OCI-LY7 (cell line): Measurements from ENCODE around the gene TEKT5. TPM values are rescaled to one million over a fixed set of nuclear protein-coding genes. Genes with fewer than 3 reads are reported as not detected.

Experiments
- BruUV-seq: library from RNA; stranded (reverse); fragments of 400-500 nt; replicated peaks from 2 replicates; lab custom pipeline; 2021; lab: Mats Ljungman, UMichigan
- CTCF ChIA-PET: fragments of 300-600 bp; sonication (Branson Sonifier 250); formaldehyde crosslinking; loops from one replicate; lab custom pipeline; 2022; ENCODE audit warnings: antibody characterized with exemption; ENCODE audit not compliant: unreplicated experiment; lab: Charles Lee
- POLR2A ChIA-PET: fragments of 300-600 bp; sonication (Branson Sonifier 250); formaldehyde crosslinking; loops from one replicate; lab custom pipeline; 2022; ENCODE audit warnings: antibody characterized with exemption; lab: Charles Lee
- DNase-seq: peaks from one replicate; pipeline ENCODE4 v3.0.0-alpha.2; 2015; ENCODE audit warnings: low spot score
- H2AFZ ChIP-seq: fragments of 200-600 bp; sonication (generic), shearing (Covaris generic); 2 replicates; pipeline ENCODE4 v1.6.1; 2014; ENCODE audit warnings: mild to moderate bottlenecking, antibody characterized with exemption, low read length, moderate library complexity
- H3K27ac ChIP-seq: fragments of 200-600 bp; sonication (generic); 2 replicates; pipeline ENCODE4 v1.5.1; 2014; ENCODE audit warnings: mixed run types, low read depth, mild to moderate bottlenecking, moderate library complexity, low read length, inconsistent platforms; ENCODE audit not compliant: poor library complexity, severe bottlenecking
- H3K36me3 ChIP-seq: fragments of 200-600 bp; sonication (generic); 2 replicates; pipeline ENCODE4 v1.6.1; 2014; ENCODE audit warnings: mild to moderate bottlenecking, antibody characterized with exemption, low read length, moderate library complexity, mixed read lengths; ENCODE audit not compliant: insufficient read depth
- H3K4me1 ChIP-seq: fragments of 200-600 bp; sonication (generic); 2 replicates; pipeline ENCODE4 v1.5.1; 2014; ENCODE audit warnings: mild to moderate bottlenecking, low read length; ENCODE audit not compliant: insufficient read depth, poor library complexity, severe bottlenecking
- H3K4me2 ChIP-seq: fragments of 200-600 bp; sonication (generic); 2 replicates; pipeline ENCODE4 v1.6.1; 2014; ENCODE audit warnings: mild to moderate bottlenecking, low read length
- H3K4me3 ChIP-seq: fragments of 200-600 bp; sonication (generic); 2 replicates; pipeline ENCODE4 v1.5.1; 2014; ENCODE audit warnings: mild to moderate bottlenecking, low read depth, low read length; ENCODE audit not compliant: poor library complexity, severe bottlenecking
- H3K79me2 ChIP-seq: fragments of 200-600 bp; sonication (generic); 2 replicates; pipeline ENCODE4 v1.6.1; 2016; ENCODE audit warnings: low read depth, mild to moderate bottlenecking, low read length, moderate library complexity, mixed read lengths; ENCODE audit not compliant: insufficient read depth
- H3K9me2 ChIP-seq: fragments of 200-600 bp; sonication (generic); 2 replicates; pipeline ENCODE4 v1.6.1; 2016; ENCODE audit warnings: mild to moderate bottlenecking, low read length, mixed read lengths; ENCODE audit not compliant: insufficient read depth
- H3K9me3 ChIP-seq: fragments of 200-600 bp; sonication (generic); 2 replicates; pipeline ENCODE4 v1.6.1; 2014; ENCODE audit warnings: mild to moderate bottlenecking, mixed run types, low read length, mixed read lengths
- H4K20me1 ChIP-seq: fragments of 200-600 bp; sonication (generic); 2 replicates; pipeline ENCODE4 v1.6.1; 2014; ENCODE audit warnings: mild to moderate bottlenecking, antibody characterized with exemption, low read length, moderate library complexity, mixed read lengths; ENCODE audit not compliant: insufficient read depth
- EZH2phosphoT487 ChIP-seq: fragments of 200-600 bp; sonication (generic); IDR thresholded peaks from 2 replicates; pipeline ENCODE4 v1.6.1; 2018; ENCODE audit warnings: low read depth, borderline replicate concordance, mild to moderate bottlenecking, mixed run types, antibody characterized with exemption, low read length, moderate library complexity, mixed read lengths
- intact Hi-C: fragments of 100-400 bp; cut with micrococcal nuclease; formaldehyde crosslinking; loops from one replicate; pipeline ENCODE4 v1.10.0; 2022; ENCODE audit not compliant: unreplicated experiment
- total RNA-seq, 2 experiments: library from RNA; depleted of rRNA in 1 of 2; stranded (reverse); fragments of >200 nt in 1 of 2; shearing (Covaris generic) in 1 of 2; gene quantifications; 2 replicates each; pipeline ENCODE4 v1.2.3, GENCODE V29; 2014 to 2022
- TF ChIP-seq, protein P1 (sequence below): fragments of 200-600 bp; sonication (generic); conservative IDR thresholded peaks from 2 replicates; pipeline ENCODE4 v1.5.1; 2014; ENCODE audit warnings: mild to moderate bottlenecking, antibody characterized with exemption, low read length, moderate library complexity, mixed read lengths

The TEKT5 gene
- total RNA-seq, 2 experiments from 2014 or later = 0.32 to 0.74 TPM

DNA sequence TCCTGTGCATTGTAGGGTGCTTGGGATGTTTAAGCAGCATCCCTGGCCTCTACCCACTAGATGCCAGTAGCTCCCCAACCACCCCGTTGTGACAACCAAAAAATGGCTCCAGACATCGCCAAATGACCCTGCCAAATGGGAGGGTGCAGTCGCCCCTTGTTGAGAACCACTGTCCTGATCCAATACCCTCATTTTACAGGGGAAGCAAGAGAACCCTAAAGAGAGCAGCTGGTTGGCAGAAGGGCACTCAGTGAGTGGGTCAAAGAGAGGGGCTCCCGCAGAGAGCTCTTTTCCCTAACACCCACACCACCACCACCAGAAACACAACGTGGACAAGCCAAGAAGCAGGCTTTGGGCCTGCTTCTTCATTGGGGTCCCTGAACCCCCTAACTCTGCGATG is 18.4 kb downstream of the TEKT5 start:
- ChIA-PET CTCF (no interaction called here), POLR2A (interaction anchor here (0.6 kb wide), 1 partner anchor 209 kb away, joined by 3 read pairs; no protein-coding TSS in a partner anchor)
- no peak overlapping the region for H2AFZ ChIP-seq
- H4K20me1 ChIP-seq = no peaks in the 10 kb centered on the region
- no peaks in the 10 kb centered on the region for H3K9me2 ChIP-seq
- H3K36me3 ChIP-seq = no peaks in the 10 kb centered on the region
- no peak overlapping the region for H3K4me2 ChIP-seq
- no peaks in the 10 kb centered on the region for H3K79me2 ChIP-seq
- no TSS peak for BruUV-seq
- H3K4me1 ChIP-seq = no peaks in the 10 kb centered on the region
- TF ChIP-seq, protein P1, sequence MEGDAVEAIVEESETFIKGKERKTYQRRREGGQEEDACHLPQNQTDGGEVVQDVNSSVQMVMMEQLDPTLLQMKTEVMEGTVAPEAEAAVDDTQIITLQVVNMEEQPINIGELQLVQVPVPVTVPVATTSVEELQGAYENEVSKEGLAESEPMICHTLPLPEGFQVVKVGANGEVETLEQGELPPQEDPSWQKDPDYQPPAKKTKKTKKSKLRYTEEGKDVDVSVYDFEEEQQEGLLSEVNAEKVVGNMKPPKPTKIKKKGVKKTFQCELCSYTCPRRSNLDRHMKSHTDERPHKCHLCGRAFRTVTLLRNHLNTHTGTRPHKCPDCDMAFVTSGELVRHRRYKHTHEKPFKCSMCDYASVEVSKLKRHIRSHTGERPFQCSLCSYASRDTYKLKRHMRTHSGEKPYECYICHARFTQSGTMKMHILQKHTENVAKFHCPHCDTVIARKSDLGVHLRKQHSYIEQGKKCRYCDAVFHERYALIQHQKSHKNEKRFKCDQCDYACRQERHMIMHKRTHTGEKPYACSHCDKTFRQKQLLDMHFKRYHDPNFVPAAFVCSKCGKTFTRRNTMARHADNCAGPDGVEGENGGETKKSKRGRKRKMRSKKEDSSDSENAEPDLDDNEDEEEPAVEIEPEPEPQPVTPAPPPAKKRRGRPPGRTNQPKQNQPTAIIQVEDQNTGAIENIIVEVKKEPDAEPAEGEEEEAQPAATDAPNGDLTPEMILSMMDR = no peak
- no peak for TF ChIP-seq EZH2phosphoT487
- no peak for DNase-seq
- intact Hi-C loops = no loop called here
- no peak overlapping the region for H3K4me3 ChIP-seq
- H3K27ac ChIP-seq = no peak overlapping the region
- H3K9me3 ChIP-seq = no peaks in the 10 kb centered on the region

- CTCF ChIA-PET = no interaction called here
- H3K4me1 ChIP-seq = no peaks in the 10 kb centered on the region
These were observed 18.9 kb downstream of the TEKT5 start for GRCh38 chr16:10675861-10676260.

GRCh38 chr16:10675216-10675615 is 19.5 kb downstream of the TEKT5 start:
- TF ChIP-seq EZH2phosphoT487 = no peak
- TF ChIP-seq, protein P1 = no peak
- ChIA-PET CTCF (no interaction called here), POLR2A (no interaction called here)
- BruUV-seq = no TSS peak
- H3K9me3 ChIP-seq = no peaks in the 10 kb centered on the region
- no peaks in the 10 kb centered on the region for H4K20me1 ChIP-seq
- H3K36me3 ChIP-seq = no peaks in the 10 kb centered on the region
- no peak overlapping the region for H2AFZ ChIP-seq
- no peak overlapping the region for H3K4me2 ChIP-seq
- no peaks in the 10 kb centered on the region for H3K9me2 ChIP-seq
- intact Hi-C loops = no loop called here
- DNase-seq = no peak
- H3K4me1 ChIP-seq = no peaks in the 10 kb centered on the region
- no peaks in the 10 kb centered on the region for H3K79me2 ChIP-seq
- H3K4me3 ChIP-seq = no peak overlapping the region
- H3K27ac ChIP-seq = no peak overlapping the region

More at GRCh38 chr16:10675861-10676260, 18.9 kb downstream of the TEKT5 start:
- no peaks in the 10 kb centered on the region for H4K20me1 ChIP-seq
- no peak overlapping the region for H3K4me2 ChIP-seq
- no peak overlapping the region for H3K4me3 ChIP-seq
- BruUV-seq = no TSS peak
- no peaks in the 10 kb centered on the region for H3K9me2 ChIP-seq
- no peak overlapping the region for H3K27ac ChIP-seq
- no peak for TF ChIP-seq EZH2phosphoT487
- TF ChIP-seq, protein P1 = no peak
- no peaks in the 10 kb centered on the region for H3K79me2 ChIP-seq
- H3K36me3 ChIP-seq = no peaks in the 10 kb centered on the region
- POLR2A ChIA-PET = no interaction called here
- intact Hi-C loops = no loop called here
- no peak for DNase-seq
- no peak overlapping the region for H2AFZ ChIP-seq
- H3K9me3 ChIP-seq = no peaks in the 10 kb centered on the region
